Ishikawa (cell line): ENCODE measurements around the gene COL28A1.

Experiments
- CEBPB ChIP-seq: IDR thresholded peaks from 2 replicates; pipeline ENCODE4 v1.6.1; 2012
- CREB1 ChIP-seq: IDR thresholded peaks from 2 replicates; pipeline ENCODE4 v1.6.1; 2012; ENCODE audit warnings: low read depth
- EGR1 ChIP-seq: IDR thresholded peaks from 2 replicates; pipeline ENCODE4 v1.6.1; 2012
- EP300 ChIP-seq: IDR thresholded peaks from 2 replicates; pipeline ENCODE4 v1.6.1; 2012; ENCODE audit warnings: borderline replicate concordance
- FOXM1 ChIP-seq: IDR thresholded peaks from 2 replicates; pipeline ENCODE4 v1.6.1; 2012; ENCODE audit warnings: low read depth, borderline replicate concordance
- MAX ChIP-seq: IDR thresholded peaks from 2 replicates; pipeline ENCODE4 v1.6.1; 2012
- NFIC ChIP-seq: IDR thresholded peaks from 2 replicates; pipeline ENCODE4 v1.6.1; 2012
- RAD21 ChIP-seq: IDR thresholded peaks from 2 replicates; pipeline ENCODE4 v1.6.1; 2012; ENCODE audit warnings: low read depth
- TAF1 ChIP-seq: IDR thresholded peaks from 2 replicates; pipeline ENCODE4 v1.6.1; 2012; ENCODE audit warnings: low read depth, mild to moderate bottlenecking
- TCF12 ChIP-seq: IDR thresholded peaks from 2 replicates; pipeline ENCODE4 v1.6.1; 2012; ENCODE audit warnings: low read depth
- TEAD4 ChIP-seq: IDR thresholded peaks from 2 replicates; pipeline ENCODE4 v1.6.1; 2012
- YY1 ChIP-seq: IDR thresholded peaks from 2 replicates; pipeline ENCODE4 v1.6.1; 2012; ENCODE audit warnings: low read depth
- ZBTB7A ChIP-seq: IDR thresholded peaks from 2 replicates; pipeline ENCODE4 v1.6.1; 2012; ENCODE audit warnings: low read depth
- TF ChIP-seq, protein P1 (sequence below): IDR thresholded peaks from 2 replicates; pipeline ENCODE4 v1.6.1; 2012; ENCODE audit warnings: low read depth, mild to moderate bottlenecking
- TF ChIP-seq, protein P2 (sequence below): IDR thresholded peaks from 2 replicates; pipeline ENCODE4 v1.6.1; 2012

Gene COL28A1

GRCh38 chr7:7435978-7436377, 99.7 kb downstream of the COL28A1 start:
- TF ChIP-seq YY1 (no peak), MAX (no peak), ZBTB7A (no peak), CREB1 (no peak), EGR1 (no peak), CEBPB (no peak), NFIC (no peak), EP300 (no peak), FOXM1 (no peak), RAD21 (no peak), TAF1 (no peak), TCF12 (no peak), TEAD4 (no peak)
- TF ChIP-seq, protein P1, sequence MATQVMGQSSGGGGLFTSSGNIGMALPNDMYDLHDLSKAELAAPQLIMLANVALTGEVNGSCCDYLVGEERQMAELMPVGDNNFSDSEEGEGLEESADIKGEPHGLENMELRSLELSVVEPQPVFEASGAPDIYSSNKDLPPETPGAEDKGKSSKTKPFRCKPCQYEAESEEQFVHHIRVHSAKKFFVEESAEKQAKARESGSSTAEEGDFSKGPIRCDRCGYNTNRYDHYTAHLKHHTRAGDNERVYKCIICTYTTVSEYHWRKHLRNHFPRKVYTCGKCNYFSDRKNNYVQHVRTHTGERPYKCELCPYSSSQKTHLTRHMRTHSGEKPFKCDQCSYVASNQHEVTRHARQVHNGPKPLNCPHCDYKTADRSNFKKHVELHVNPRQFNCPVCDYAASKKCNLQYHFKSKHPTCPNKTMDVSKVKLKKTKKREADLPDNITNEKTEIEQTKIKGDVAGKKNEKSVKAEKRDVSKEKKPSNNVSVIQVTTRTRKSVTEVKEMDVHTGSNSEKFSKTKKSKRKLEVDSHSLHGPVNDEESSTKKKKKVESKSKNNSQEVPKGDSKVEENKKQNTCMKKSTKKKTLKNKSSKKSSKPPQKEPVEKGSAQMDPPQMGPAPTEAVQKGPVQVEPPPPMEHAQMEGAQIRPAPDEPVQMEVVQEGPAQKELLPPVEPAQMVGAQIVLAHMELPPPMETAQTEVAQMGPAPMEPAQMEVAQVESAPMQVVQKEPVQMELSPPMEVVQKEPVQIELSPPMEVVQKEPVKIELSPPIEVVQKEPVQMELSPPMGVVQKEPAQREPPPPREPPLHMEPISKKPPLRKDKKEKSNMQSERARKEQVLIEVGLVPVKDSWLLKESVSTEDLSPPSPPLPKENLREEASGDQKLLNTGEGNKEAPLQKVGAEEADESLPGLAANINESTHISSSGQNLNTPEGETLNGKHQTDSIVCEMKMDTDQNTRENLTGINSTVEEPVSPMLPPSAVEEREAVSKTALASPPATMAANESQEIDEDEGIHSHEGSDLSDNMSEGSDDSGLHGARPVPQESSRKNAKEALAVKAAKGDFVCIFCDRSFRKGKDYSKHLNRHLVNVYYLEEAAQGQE: no peak
- TF ChIP-seq, protein P2, sequence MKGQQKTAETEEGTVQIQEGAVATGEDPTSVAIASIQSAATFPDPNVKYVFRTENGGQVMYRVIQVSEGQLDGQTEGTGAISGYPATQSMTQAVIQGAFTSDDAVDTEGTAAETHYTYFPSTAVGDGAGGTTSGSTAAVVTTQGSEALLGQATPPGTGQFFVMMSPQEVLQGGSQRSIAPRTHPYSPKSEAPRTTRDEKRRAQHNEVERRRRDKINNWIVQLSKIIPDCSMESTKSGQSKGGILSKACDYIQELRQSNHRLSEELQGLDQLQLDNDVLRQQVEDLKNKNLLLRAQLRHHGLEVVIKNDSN: no peak

GRCh38 chr7:7434329-7434728, 101.3 kb downstream of the COL28A1 start:
- TF ChIP-seq RAD21 (no peak), NFIC (no peak), YY1 (no peak), CEBPB (no peak), FOXM1 (no peak), TAF1 (no peak), MAX (no peak), TEAD4 (no peak), TCF12 (no peak), CREB1 (no peak), EGR1 (no peak), EP300 (no peak), ZBTB7A (no peak)
- TF ChIP-seq, protein P2: no peak
- TF ChIP-seq, protein P1: no peak

GRCh38 chr7:7433811-7434210, 101.9 kb downstream of the COL28A1 start:
- TF ChIP-seq FOXM1 (no peak), TEAD4 (no peak), TCF12 (no peak), CREB1 (no peak), NFIC (no peak), EP300 (no peak)
- TF ChIP-seq, protein P1: no peak
- TF ChIP-seq, protein P2: no peak

DNA sequence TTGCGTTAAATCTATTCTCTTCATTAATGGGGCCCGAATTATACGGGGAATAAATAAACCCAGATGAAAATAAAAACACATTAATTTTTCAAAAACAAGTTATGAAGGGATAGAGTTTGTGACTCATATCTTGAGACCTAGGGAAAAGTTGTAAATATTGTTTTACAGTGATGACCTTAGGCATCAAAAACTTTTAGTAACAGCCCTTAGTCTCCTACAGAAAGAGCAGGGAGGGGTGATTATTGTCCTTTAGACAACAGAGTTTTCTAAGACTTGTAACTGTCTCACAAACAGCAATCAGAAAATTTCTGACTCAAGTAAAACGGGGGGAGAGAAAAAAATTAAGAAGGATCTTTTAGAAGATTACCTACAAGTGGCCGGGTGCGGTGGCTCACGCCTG, 102.7 kb downstream of the COL28A1 start:
- TF ChIP-seq FOXM1 (no peak), RAD21 (no peak), MAX (no peak), CEBPB (no peak), ZBTB7A (no peak), TEAD4 (no peak), EP300 (no peak)
